WTC11 (cell line): ENCODE results near the gene CLTB. TPM values are rescaled to one million over a fixed set of nuclear protein-coding genes. Genes with fewer than 3 reads are reported as not detected.

Experiments used
- ATAC-seq: fragments of 200-7000 bp; cut with Tn5 transposase; 2 replicates; pipeline ENCODE4 v1.10.0; 2021; ENCODE audit warnings: mild to moderate bottlenecking, moderate library complexity
- CTCF ChIA-PET: fragments of 300-600 bp; sonication (Branson Sonifier 250); formaldehyde crosslinking; loops from one replicate; lab custom pipeline; 2021; ENCODE audit warnings: antibody characterized with exemption; lab: Charles Lee
- POLR2A ChIA-PET: fragments of 350-600 bp; sonication (Branson Sonifier 250); formaldehyde crosslinking; loops from one replicate; lab custom pipeline; 2021; ENCODE audit warnings: antibody characterized with exemption; lab: Charles Lee
- DNase-seq: peaks from one replicate; pipeline ENCODE4 v3.0.0; 2021; ENCODE audit warnings: low spot score
- H3K27ac Mint-ChIP-seq: 2 replicates; pipeline ENCODE4 v1.8.0; 2021; ENCODE audit warnings: mixed read lengths
- H3K27me3 Mint-ChIP-seq: 2 replicates; pipeline ENCODE4 v1.8.0; 2021; ENCODE audit warnings: low read depth, mild to moderate bottlenecking, moderate library complexity, mixed read lengths
- H3K36me3 Mint-ChIP-seq: 2 replicates; pipeline ENCODE4 v1.8.0; 2021; ENCODE audit warnings: mixed read lengths
- H3K4me1 Mint-ChIP-seq: 2 replicates; pipeline ENCODE4 v1.8.0; 2022; ENCODE audit warnings: mixed read lengths
- H3K4me3 Mint-ChIP-seq: 2 replicates; pipeline ENCODE4 v1.8.0; 2021; ENCODE audit warnings: mild to moderate bottlenecking, moderate library complexity, mixed read lengths
- H3K9me3 Mint-ChIP-seq: 2 replicates; pipeline ENCODE4 v1.8.0; 2021; ENCODE audit warnings: mixed read lengths
- E2F1 ChIP-seq: sonication (generic); formaldehyde crosslinking; IDR thresholded peaks from 2 replicates; pipeline ENCODE4 v1.8.0; 2022; ENCODE audit warnings: mild to moderate bottlenecking, missing genetic modification reagents
- ELF4 ChIP-seq: sonication (generic); formaldehyde crosslinking; IDR thresholded peaks from 2 replicates; pipeline ENCODE4 v1.8.1; 2022; ENCODE audit warnings: low read depth, mild to moderate bottlenecking, moderate library complexity, missing genetic modification reagents
- FOXK1 ChIP-seq: sonication (generic); formaldehyde crosslinking; IDR thresholded peaks from 2 replicates; pipeline ENCODE4 v1.8.0; 2022; ENCODE audit warnings: mild to moderate bottlenecking, moderate library complexity, missing genetic modification reagents
- FOXP1 ChIP-seq: sonication (generic); formaldehyde crosslinking; IDR thresholded peaks from 2 replicates; pipeline ENCODE4 v1.8.0; 2022; ENCODE audit warnings: missing genetic modification reagents, mild to moderate bottlenecking, moderate library complexity, borderline replicate concordance
- GRHL2 ChIP-seq: fragments of 250-450 bp; sonication (Bioruptor Pico); IDR thresholded peaks from 2 replicates; pipeline ENCODE4 v1.8.0; 2022; ENCODE audit warnings: mild to moderate bottlenecking, moderate library complexity; ENCODE audit not compliant: insufficient replicate concordance, severe bottlenecking
- IRF2 ChIP-seq: sonication (generic); formaldehyde crosslinking; IDR thresholded peaks from 2 replicates; pipeline ENCODE4 v1.8.0; 2022; ENCODE audit warnings: low read depth, missing genetic modification reagents, borderline replicate concordance
- NR3C1 ChIP-seq: sonication (generic); formaldehyde crosslinking; conservative IDR thresholded peaks from 2 replicates; pipeline ENCODE4 v1.8.1; 2023; ENCODE audit warnings: low read depth, mild to moderate bottlenecking, missing genetic modification reagents
- TCF7 ChIP-seq: sonication (generic); formaldehyde crosslinking; IDR thresholded peaks from 2 replicates; pipeline ENCODE4 v1.8.0; 2022; ENCODE audit warnings: mild to moderate bottlenecking, low read depth, missing genetic modification reagents, moderate library complexity
- ZNF232 ChIP-seq: sonication (generic); formaldehyde crosslinking; IDR thresholded peaks from 2 replicates; pipeline ENCODE4 v1.8.0; 2022; ENCODE audit warnings: mild to moderate bottlenecking, missing genetic modification reagents
- ZNF532 ChIP-seq: fragments of 250-450 bp; sonication (Bioruptor Pico); IDR thresholded peaks from 2 replicates; pipeline ENCODE4 v1.9.0; 2021; ENCODE audit warnings: mild to moderate bottlenecking, borderline replicate concordance
- total RNA-seq: library from RNA; stranded (reverse); gene quantifications from 3 replicates; pipeline ENCODE4 v1.2.3, GENCODE V29; 2021
- TF ChIP-seq, protein P1 (sequence below): fragments of 250-450 bp; sonication (Bioruptor Pico); conservative IDR thresholded peaks from 2 replicates; pipeline ENCODE4 v1.9.0; 2021; ENCODE audit warnings: mild to moderate bottlenecking
- TF ChIP-seq, protein P2 (sequence below): sonication (generic); formaldehyde crosslinking; IDR thresholded peaks from 2 replicates; pipeline ENCODE4 v1.8.1; 2022; ENCODE audit warnings: mild to moderate bottlenecking, moderate library complexity, missing genetic modification reagents
- TF ChIP-seq, protein P3 (sequence below): sonication (generic); formaldehyde crosslinking; conservative IDR thresholded peaks from 2 replicates; pipeline ENCODE4 v1.8.1; 2022; ENCODE audit warnings: mild to moderate bottlenecking, missing genetic modification reagents
- TF ChIP-seq, protein P4 (sequence below): sonication (generic); formaldehyde crosslinking; IDR thresholded peaks from 2 replicates; pipeline ENCODE4 v1.8.1; 2022; ENCODE audit warnings: missing genetic modification reagents, borderline replicate concordance

CLTB gene
- total RNA-seq, 1 experiment from 2014 or later: 33.8 TPM

DNA sequence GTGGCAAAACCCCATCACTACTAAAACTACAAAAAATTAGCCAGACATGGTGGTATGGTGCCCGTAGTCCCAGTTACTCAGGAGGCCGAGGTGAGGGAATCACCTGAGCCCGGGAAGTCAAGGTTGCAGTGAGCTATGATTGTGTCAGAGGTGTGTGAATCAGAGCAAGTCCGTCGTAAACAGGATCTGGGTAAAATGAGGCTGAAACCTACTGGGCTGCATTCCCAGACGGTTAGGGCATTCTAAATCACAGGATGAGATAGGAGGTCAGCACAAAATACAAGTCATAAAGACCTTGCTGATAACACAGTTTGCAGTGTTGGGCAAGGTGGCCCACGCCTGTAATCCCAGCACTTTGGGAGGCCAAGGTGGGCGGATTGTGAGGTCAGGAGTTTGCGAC lies 1.9 kb upstream of the CLTB start (continued):
- TF ChIP-seq ZNF532 (CRISPR knock-in tag): no peak

DNA sequence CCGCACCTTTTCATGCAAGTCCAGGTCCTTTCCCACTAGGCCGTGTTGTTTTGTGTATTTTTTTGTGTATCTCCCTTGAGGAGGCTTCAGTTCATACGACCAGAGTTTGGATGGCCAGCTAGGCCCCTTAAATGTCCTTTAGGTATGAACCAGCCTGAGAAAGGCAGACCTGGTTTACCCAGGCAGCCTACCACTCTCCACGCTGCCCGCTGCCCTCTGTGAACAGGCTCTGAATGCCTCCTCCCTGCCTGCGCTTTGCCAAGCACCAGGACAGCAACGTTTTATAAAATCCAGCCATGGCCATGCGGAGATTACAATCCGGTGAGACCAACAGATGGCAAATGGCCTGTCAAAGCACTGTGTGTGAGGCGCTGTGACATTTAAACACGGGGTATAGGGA lies 626 bp upstream of the CLTB start:
- H3K36me3 Mint-ChIP-seq: peaks cover 20% of the 10 kb centered on the region
- peaks cover 45% of the 10 kb centered on the region for H3K27me3 Mint-ChIP-seq
- peaks cover 6% of the 10 kb centered on the region; the same call in 1 of the 2 replicates for H3K4me1 Mint-ChIP-seq
- peak overlapping the region; percentile 51 for H3K4me3 Mint-ChIP-seq
- H3K27ac Mint-ChIP-seq: no peak overlapping the region
- DNase-seq: no peak
- no peak for ATAC-seq
- ChIA-PET CTCF (interaction anchor here (0.6 to 3.4 kb wide), 15 partner anchors 11 to 687 kb away, joined by 3 to 45 read pairs (median 5); partner anchors contain the start of genes FAF2, HIGD2A and NOP16), POLR2A (interaction anchor here (0.7 to 1.0 kb wide), 2 partner anchors 31 to 120 kb away, joined by 6 to 8 read pairs; partner anchors contain the start of genes FAF2 and RNF44)
- no peak for TF ChIP-seq ELF4 (CRISPR knock-in tag)
- TF ChIP-seq NR3C1 (CRISPR knock-in tag): no peak
- TF ChIP-seq FOXP1 (CRISPR knock-in tag): no peak
- TF ChIP-seq TCF7: no peak
- TF ChIP-seq, protein P1, sequence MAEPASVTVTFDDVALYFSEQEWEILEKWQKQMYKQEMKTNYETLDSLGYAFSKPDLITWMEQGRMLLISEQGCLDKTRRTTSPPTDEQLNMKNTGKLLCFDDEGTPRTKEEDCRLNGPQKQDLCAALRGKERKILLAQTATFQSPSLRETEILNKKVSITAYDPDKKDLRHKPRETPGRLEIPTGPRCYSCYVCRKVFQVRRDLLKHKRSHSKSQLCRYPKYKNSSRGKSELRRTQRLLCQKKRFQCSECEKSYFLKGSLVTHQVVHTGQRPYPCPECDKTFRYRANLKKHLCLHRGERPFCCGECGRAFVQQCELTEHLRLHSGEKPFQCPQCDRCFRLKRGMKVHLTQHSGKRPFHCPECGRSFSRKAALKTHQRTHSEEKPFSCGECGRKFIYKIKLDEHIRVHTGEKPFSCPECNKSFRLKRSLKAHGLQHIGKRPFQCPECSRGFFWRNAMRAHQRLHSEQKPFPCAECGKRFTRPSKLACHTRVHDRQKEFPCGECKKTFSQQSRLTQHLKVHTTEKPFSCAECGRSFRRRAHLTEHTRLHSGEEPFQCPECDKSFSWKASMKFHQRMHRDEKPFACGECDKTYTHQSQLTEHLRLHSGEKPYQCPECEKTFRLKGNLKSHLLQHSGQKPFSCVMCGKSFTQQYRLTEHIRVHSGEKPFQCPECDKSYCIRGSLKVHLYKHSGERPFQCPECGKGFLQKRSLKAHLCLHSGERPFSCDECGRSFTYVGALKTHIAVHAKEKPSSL (CRISPR knock-in tag): no peak
- TF ChIP-seq, protein P2, sequence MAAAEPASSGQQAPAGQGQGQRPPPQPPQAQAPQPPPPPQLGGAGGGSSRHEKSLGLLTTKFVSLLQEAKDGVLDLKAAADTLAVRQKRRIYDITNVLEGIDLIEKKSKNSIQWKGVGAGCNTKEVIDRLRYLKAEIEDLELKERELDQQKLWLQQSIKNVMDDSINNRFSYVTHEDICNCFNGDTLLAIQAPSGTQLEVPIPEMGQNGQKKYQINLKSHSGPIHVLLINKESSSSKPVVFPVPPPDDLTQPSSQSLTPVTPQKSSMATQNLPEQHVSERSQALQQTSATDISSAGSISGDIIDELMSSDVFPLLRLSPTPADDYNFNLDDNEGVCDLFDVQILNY (CRISPR knock-in tag): no peak
- TF ChIP-seq, protein P3, sequence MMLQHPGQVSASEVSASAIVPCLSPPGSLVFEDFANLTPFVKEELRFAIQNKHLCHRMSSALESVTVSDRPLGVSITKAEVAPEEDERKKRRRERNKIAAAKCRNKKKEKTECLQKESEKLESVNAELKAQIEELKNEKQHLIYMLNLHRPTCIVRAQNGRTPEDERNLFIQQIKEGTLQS (CRISPR knock-in tag): no peak
- no peak for TF ChIP-seq E2F1 (CRISPR knock-in tag)
- no peak for TF ChIP-seq GRHL2 (CRISPR knock-in tag)
- no peak for TF ChIP-seq FOXK1 (CRISPR knock-in tag)
- TF ChIP-seq ZNF232 (CRISPR knock-in tag): no peak
- TF ChIP-seq, protein P4, sequence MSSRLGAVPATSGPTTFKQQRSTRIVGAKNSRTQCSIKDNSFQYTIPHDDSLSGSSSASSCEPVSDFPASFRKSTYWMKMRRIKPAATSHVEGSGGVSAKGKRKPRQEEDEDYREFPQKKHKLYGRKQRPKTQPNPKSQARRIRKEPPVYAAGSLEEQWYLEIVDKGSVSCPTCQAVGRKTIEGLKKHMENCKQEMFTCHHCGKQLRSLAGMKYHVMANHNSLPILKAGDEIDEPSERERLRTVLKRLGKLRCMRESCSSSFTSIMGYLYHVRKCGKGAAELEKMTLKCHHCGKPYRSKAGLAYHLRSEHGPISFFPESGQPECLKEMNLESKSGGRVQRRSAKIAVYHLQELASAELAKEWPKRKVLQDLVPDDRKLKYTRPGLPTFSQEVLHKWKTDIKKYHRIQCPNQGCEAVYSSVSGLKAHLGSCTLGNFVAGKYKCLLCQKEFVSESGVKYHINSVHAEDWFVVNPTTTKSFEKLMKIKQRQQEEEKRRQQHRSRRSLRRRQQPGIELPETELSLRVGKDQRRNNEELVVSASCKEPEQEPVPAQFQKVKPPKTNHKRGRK (CRISPR knock-in tag): no peak
- no peak for TF ChIP-seq IRF2 (CRISPR knock-in tag)
- peaks cover 30% of the 10 kb centered on the region for H3K9me3 Mint-ChIP-seq
